CD4-positive, alpha-beta T cell treated with Interleukin-17A for 1 hour (primary cell): ENCODE measurements around the gene CCDC33.

Source experiments
- DNase-seq: peaks from one replicate; pipeline ENCODE4 v3.0.0-alpha.2; 2020

Gene CCDC33

GRCh38 chr15:74384881-74385643 is 148.9 kb downstream of the CCDC33 start:
- peak; percentile 64 for DNase-seq

- DNase-seq: no peak
These were observed 149.6 kb downstream of the CCDC33 start for GRCh38 chr15:74385733-74386132.
